Measurements from ENCODE around the gene ATP5MC3. TPM values are rescaled to one million over a fixed set of nuclear protein-coding genes. Genes with fewer than 3 reads are reported as not detected.

The ATP5MC3 gene
- total and polyA plus RNA-seq, 2 of the 13 experiments (the other 11 are each of a cell fraction or from before 2014, with no cell fraction given): 676 to 1,007 TPM

DNA sequence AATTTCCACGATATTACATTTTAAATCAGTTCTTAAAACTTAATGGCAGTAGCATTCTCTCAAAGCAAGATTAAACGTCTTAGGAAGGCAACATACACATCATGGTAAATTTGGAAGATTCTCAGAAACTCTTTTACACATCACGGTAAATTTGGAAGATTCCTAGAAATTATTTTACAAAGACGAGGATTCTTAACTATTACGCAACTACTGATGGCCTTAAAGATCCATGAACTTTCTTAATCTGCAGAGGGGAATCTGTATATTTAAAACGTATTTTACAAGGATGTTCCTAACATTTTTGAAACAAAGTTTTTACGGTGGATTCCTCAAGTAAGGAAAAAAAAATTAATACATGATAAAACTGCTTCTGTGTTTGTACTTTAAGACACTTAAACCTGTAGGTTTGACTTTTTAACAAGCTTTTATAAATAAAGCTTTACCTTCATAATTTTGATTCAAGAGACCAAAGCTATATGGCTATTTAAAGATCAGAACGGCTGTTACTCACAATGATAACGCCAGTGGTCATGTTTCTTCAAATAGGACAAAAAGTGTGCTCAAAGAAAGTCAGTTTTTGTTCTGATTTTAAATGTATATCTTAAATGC is 15.2 kb downstream of the ATP5MC3 start:
- FAIRE-seq (no peak), DNase-seq (ENCODE audit: low spot score) (no peak), ATAC-seq (no peak)
- peak overlapping the region; percentile 84 to 100 (median 92); a peak in 5 of 6 replicates for H3K4me3 ChIP-seq (replicated peaks in 1 of 3; ENCODE audit: insufficient read depth in 1 of 3, low read depth in 2 of 3, low read length in 3 of 3)
- peaks cover 38% of the 10 kb centered on the region for H3K4me1 ChIP-seq (ENCODE audit: insufficient read depth, low read length)
- H4K20me1 ChIP-seq (ENCODE audit: insufficient read depth, low read length): peaks cover 20% of the 10 kb centered on the region
- BruUV-seq (replicated peaks): no TSS peak
- peak overlapping the region; percentile 100 for H3K9ac ChIP-seq (ENCODE audit: insufficient read depth, low read depth, low read length)
- H3K79me2 ChIP-seq (ENCODE audit: insufficient read depth, low read length): peaks cover 71% of the 10 kb centered on the region
- no peak overlapping the region for H2AFZ ChIP-seq (ENCODE audit: low read length)
- peak overlapping the region; percentile 74 for H3K4me2 ChIP-seq (ENCODE audit: low read depth, low read length)
- ChIA-PET POLR2A (interaction anchor here (0.9 to 1.4 kb wide), 4 partner anchors 13 to 101 kb away, joined by 3 to 4 read pairs (median 3); no protein-coding TSS in a partner anchor), CTCF (ENCODE audit: low intra/inter-chr PET ratio, low total read pairs) (no interaction called here)
- H3K27ac ChIP-seq (ENCODE audit: extremely low read length, insufficient read depth, low read length): peak overlapping the region; percentile 99
- in situ Hi-C loops (cut with HindIII; ENCODE audit: extremely low pct_ligation_motif_present, low pct_unique_long_range_greater_than_20kb) (no loop called here), intact Hi-C loops (cut with micrococcal nuclease; ENCODE audit: unreplicated experiment) (no loop called here)
- H3K9me3 ChIP-seq (ENCODE audit: low read length): no peaks in the 10 kb centered on the region
- WGBS (ENCODE audit: low lambda C conversion rate): 48% methylated on average over 9 of the region's 9 CpGs
- TF ChIP-seq CEBPG (CRISPR knock-in tag; IDR thresholded peaks at IDR 0.05) (peak; percentile 42; the same call in 1 of the 2 replicates), ZSCAN21 (CRISPR knock-in tag; IDR thresholded peaks at IDR 0.05; ENCODE audit: borderline replicate concordance) (no peak), ERF (CRISPR knock-in tag; IDR thresholded peaks at IDR 0.05) (no peak), SAP130 (CRISPR knock-in tag; IDR thresholded peaks at IDR 0.05; ENCODE audit: low read depth) (0 out of 2 replicates have a peak, but pooled peaks have one; percentile 14), ZNF274 (CRISPR knock-in tag; IDR thresholded peaks at IDR 0.05) (no peak), ZMAT3 (CRISPR knock-in tag; conservative IDR thresholded peaks at IDR 0.05) (no peak), ZNF7 (CRISPR knock-in tag; IDR thresholded peaks at IDR 0.05) (no peak), TAF1 (CRISPR knock-in tag; IDR thresholded peaks at IDR 0.05) (no peak), CHCHD3 (CRISPR knock-in tag; IDR thresholded peaks at IDR 0.05) (no peak), RNF2 (conservative IDR thresholded peaks at IDR 0.05; ENCODE audit: low read depth) (no peak), CEBPB (IDR thresholded peaks at IDR 0.05; ENCODE audit: borderline replicate concordance, low read depth, low read length) (peak; percentile 90), ZNF33B (CRISPR knock-in tag; IDR thresholded peaks at IDR 0.05) (no peak)
- no peaks in the 10 kb centered on the region; a peak in 1 of 5 replicates for H3K27me3 ChIP-seq (ENCODE audit: control insufficient read depth in 1 of 2, insufficient read depth in 2 of 2, low read length in 2 of 2)
- H3K36me3 ChIP-seq (replicated peaks in 1 of 2; ENCODE audit: control insufficient read depth in 1 of 2, insufficient read depth in 2 of 2, low read length in 2 of 2): no peaks in the 10 kb centered on the region
